ENCODE measurements around the gene NAMPT. TPM values are rescaled to one million over a fixed set of nuclear protein-coding genes. Genes with fewer than 3 reads are reported as not detected.
A peak's percentile ranks its signal among the peaks of the same experiment; 100 is the strongest.
"Not testable (repeated sequence)": the region's sequence is repeated elsewhere in the genome, so short reads cannot be mapped to it uniquely, and the experiment has no call there.

The NAMPT gene
- total and polyA plus RNA-seq, 9 of the 15 experiments (the other 6 are each of a cell fraction or from before 2014, with no cell fraction given): 41.1 to 160 (median 106) TPM

DNA sequence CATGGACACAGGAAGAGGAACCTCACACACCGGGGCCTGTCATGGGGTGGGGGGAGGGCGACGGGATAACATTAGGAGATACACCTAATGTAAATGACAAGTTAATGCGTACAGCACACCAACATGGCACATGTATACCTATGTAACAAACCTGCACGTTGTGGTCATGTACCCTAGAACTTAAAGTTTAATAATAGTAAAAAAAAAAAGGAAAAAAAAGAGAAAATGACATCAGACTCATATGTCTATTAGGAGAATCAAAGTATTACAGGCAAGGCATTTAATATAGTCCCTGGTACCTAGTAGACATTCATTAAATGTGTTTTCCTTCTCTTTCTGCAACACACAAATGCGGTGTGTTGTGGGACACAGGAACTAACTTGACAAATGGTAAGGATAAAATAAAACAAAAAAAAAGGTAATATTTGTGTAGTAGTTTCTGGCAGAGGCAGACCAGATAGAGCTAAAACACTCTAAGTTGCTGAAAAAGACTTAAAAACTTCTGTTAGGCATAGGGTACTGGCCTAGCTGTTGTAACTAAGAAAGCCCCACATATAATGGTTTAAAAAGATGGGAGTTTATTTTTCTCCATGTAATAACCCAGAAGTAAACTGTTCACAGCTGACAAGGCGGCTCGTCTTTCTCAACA, 68.8 kb downstream of the NAMPT start (continued):
- TF ChIP-seq, protein P1, sequence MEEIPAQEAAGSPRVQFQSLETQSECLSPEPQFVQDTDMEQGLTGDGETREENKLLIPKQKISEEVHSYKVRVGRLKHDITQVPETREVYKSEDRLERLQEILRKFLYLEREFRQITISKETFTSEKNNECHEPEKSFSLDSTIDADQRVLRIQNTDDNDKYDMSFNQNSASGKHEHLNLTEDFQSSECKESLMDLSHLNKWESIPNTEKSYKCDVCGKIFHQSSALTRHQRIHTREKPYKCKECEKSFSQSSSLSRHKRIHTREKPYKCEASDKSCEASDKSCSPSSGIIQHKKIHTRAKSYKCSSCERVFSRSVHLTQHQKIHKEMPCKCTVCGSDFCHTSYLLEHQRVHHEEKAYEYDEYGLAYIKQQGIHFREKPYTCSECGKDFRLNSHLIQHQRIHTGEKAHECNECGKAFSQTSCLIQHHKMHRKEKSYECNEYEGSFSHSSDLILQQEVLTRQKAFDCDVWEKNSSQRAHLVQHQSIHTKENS (CRISPR knock-in tag; IDR thresholded peaks at IDR 0.05): 0 out of 2 replicates have a peak, but pooled peaks have one; percentile 57

DNA sequence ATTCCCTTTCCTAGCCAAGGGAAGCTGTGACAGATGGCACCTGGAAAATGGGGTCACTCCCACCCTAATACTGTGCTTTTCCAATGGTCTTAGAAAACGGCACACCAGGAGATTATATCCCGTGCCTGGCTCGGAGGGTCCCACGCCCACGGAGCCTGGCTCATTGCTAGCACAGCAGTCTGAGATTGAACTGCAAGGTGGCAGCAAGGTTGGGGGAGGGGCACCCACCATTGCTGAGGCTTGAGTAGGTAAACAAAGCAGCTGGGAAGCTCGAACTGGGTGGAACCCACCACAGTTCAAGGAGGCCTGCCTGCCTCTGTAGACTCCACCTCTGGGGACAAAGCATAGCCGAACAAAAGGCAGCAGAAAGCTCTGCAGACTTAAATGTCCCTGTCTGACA, 75.8 kb downstream of the NAMPT start:
- BruUV-seq (replicated peaks); H3K9me3 ChIP-seq (replicated peaks; ENCODE audit: control insufficient read depth, insufficient read depth, low read depth, low read length); H2AFZ ChIP-seq (ENCODE audit: low read depth, low read length); H3K27me3 ChIP-seq (ENCODE audit: control insufficient read depth in 2 of 2, insufficient read depth in 2 of 2, low read length in 2 of 2); H4K20me1 ChIP-seq (replicated peaks; ENCODE audit: control insufficient read depth, insufficient read depth, low read length); H3K4me2 ChIP-seq (ENCODE audit: insufficient read depth, low read length); H3K36me3 ChIP-seq (ENCODE audit: control insufficient read depth, insufficient read depth, low read length); CTCF ChIA-PET (ENCODE audit: low intra/inter-chr PET ratio); POLR2A ChIA-PET; FAIRE-seq; intact Hi-C loops (cut with micrococcal nuclease); H3K4me3 ChIP-seq; H3K9ac ChIP-seq (ENCODE audit: insufficient read depth in 1 of 2, low read depth in 2 of 2, low read length in 2 of 2); H3K27ac ChIP-seq (ENCODE audit: extremely low read depth, low read depth, low read length); H3K9me1 ChIP-seq (ENCODE audit: control insufficient read depth, insufficient read depth, low read length); H3K79me2 ChIP-seq (ENCODE audit: control insufficient read depth, insufficient read depth, low read length); ATAC-seq; H3K4me1 ChIP-seq (replicated peaks in 1 of 2; ENCODE audit: control insufficient read depth in 2 of 2, insufficient read depth in 2 of 2, low read length in 2 of 2); in situ Hi-C loops (cut with MboI); DNase-seq (ENCODE audit: extremely low read depth in 1 of 4, low spot score in 3 of 4): not testable (repeated sequence)
- WGBS (ENCODE audit: insufficient coverage, low coverage, missing lambda C conversion rate): 34% methylated on average over 7 of the region's 7 CpGs

All from K562 (cell line).